ENCODE data around the gene ZKSCAN2. TPM values are rescaled to one million over a fixed set of nuclear protein-coding genes. Genes with fewer than 3 reads are reported as not detected.

ZKSCAN2 gene
- total and polyA plus RNA-seq, 9 of the 15 experiments (the other 6 are each of a cell fraction or from before 2014, with no cell fraction given) = 1.3 to 9.5 (median 4.2) TPM

- TF ChIP-seq ZBTB17 (CRISPR knock-in tag; IDR thresholded peaks at IDR 0.05) (no peak), HDAC1 (IDR thresholded peaks at IDR 0.05) (peak in 1 of 2 experiments; percentile 77; a peak in 2 of 4 replicates), STAT5A (IDR thresholded peaks at IDR 0.05; ENCODE audit: borderline replicate concordance, low read length) (peak; percentile 27; the same call in 1 of the 2 replicates), CREM (IDR thresholded peaks at IDR 0.05; ENCODE audit: low read depth) (peak; percentile 74), ZNF23 (CRISPR knock-in tag; IDR thresholded peaks at IDR 0.05) (no peak), SAP30 (IDR thresholded peaks at IDR 0.05; ENCODE audit: borderline replicate concordance, insufficient read depth, low read depth, low read length, poor library complexity, severe bottlenecking) (no peak), SRF (CRISPR knock-in tag; IDR thresholded peaks at IDR 0.05) (peak in 1 of 2 experiments; percentile 45; a peak in 1 of 4 replicates), SMARCA4 (IDR thresholded peaks at IDR 0.05) (peak; percentile 34; the same call in 1 of the 2 replicates), HDAC3 (IDR thresholded peaks at IDR 0.05; ENCODE audit: borderline replicate concordance, partially characterized antibody) (peak; percentile 77), FOXM1 (IDR thresholded peaks at IDR 0.05; ENCODE audit: low read depth) (no peak), FOXM1 (CRISPR knock-in tag; IDR thresholded peaks at IDR 0.05; ENCODE audit: low read depth) (no peak), ZNF184 (CRISPR knock-in tag; IDR thresholded peaks at IDR 0.05) (no peak), PRPF4 (IDR thresholded peaks at IDR 0.05; ENCODE audit: insufficient read depth, low read depth, low read length, poor library complexity, severe bottlenecking) (peak; percentile 90), U2AF2 (optimal IDR thresholded peaks at IDR 0.05; ENCODE audit: low read depth, low read length) (no peak), NR1H2 (CRISPR knock-in tag; IDR thresholded peaks at IDR 0.05) (peak; percentile 66; the same call in 1 of the 2 replicates), ZFX (CRISPR knock-in tag; IDR thresholded peaks at IDR 0.05) (peak; percentile 83), ZNF639 (CRISPR knock-in tag; conservative IDR thresholded peaks at IDR 0.05 in 1 of 2, IDR thresholded peaks at IDR 0.05 in 1 of 2) (peak in 1 of 2 experiments; percentile 91; a peak in 2 of 4 replicates), CREB3 (tag; conservative IDR thresholded peaks at IDR 0.05; ENCODE audit: low read depth) (no peak), MEF2D (tag; conservative IDR thresholded peaks at IDR 0.05; ENCODE audit: low read depth) (0 out of 2 replicates have a peak, but pooled peaks have one; percentile 26), BHLHE40 (IDR thresholded peaks at IDR 0.05; ENCODE audit: low read length) (peak; percentile 52; the same call in 1 of the 2 replicates), COPS2 (conservative IDR thresholded peaks at IDR 0.05) (no peak), NELFE (IDR thresholded peaks at IDR 0.05; ENCODE audit: insufficient read depth, insufficient read length) (no peak)
- TF ChIP-seq, protein P1, sequence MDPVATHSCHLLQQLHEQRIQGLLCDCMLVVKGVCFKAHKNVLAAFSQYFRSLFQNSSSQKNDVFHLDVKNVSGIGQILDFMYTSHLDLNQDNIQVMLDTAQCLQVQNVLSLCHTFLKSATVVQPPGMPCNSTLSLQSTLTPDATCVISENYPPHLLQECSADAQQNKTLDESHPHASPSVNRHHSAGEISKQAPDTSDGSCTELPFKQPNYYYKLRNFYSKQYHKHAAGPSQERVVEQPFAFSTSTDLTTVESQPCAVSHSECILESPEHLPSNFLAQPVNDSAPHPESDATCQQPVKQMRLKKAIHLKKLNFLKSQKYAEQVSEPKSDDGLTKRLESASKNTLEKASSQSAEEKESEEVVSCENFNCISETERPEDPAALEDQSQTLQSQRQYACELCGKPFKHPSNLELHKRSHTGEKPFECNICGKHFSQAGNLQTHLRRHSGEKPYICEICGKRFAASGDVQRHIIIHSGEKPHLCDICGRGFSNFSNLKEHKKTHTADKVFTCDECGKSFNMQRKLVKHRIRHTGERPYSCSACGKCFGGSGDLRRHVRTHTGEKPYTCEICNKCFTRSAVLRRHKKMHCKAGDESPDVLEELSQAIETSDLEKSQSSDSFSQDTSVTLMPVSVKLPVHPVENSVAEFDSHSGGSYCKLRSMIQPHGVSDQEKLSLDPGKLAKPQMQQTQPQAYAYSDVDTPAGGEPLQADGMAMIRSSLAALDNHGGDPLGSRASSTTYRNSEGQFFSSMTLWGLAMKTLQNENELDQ (CRISPR knock-in tag; IDR thresholded peaks at IDR 0.05; ENCODE audit: borderline replicate concordance) = no peak
Measured at GRCh38 chr16:25257956-25258860, 563 bp upstream of the ZKSCAN2 start (continued).
